Suppressor macrophage treated with lipopolysaccharide for 4 hours (primary cell): ENCODE measurements around the gene SALL1.
A peak's percentile ranks its signal among the peaks of the same experiment; 100 is the strongest.

Experiments used
- DNase-seq: peaks from one replicate; pipeline ENCODE4 v3.0.0-alpha.2; 2020

The SALL1 gene

DNA sequence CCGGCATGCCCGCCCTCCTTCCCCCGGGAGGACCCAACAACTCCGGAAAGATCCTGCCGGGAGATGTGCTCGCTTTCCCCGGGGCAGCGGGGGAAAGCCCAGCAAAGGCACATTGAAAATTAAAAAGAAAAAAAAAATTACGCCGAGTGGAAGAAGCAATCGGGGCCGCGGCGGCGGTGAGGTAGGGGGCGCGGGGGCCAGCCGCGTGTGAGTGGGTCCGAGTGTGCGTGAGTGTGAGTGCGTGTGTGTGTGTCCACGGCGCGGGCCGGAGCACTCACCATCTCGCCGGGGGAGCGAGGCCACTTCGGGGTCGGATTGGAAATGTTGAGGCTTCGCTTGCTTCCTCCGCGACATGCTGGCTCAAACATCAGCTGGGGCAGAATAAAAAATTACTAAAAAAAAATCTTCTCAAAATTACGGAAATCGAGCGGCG lies at the start of gene SALL1:
TSS of gene SALL1 (minus strand) at position 383 of the 433 bp plus-strand sequence. CDS start at position 354, 29 bp downstream.
- no peak for DNase-seq

DNA sequence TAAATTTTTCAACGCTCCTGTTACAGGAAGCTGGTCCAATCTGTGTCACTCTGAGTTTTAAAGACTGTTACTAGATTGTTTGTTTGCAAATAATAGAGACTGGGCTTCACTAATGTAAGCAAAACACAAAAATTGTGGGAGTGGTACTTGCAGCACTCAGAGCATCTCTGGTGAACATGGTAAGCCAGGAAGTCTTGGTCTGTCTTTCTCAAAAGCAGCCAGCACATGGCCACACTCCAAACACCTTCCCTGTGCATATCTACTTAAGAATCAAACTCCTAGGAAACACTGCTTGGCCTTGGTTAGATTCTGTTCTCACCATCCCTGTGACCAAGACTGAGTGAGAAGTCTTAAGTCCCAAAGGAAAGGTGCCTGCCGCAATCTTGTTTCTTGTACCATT lies 49.7 kb upstream of the SALL1 start:
- no peak for DNase-seq

DNA sequence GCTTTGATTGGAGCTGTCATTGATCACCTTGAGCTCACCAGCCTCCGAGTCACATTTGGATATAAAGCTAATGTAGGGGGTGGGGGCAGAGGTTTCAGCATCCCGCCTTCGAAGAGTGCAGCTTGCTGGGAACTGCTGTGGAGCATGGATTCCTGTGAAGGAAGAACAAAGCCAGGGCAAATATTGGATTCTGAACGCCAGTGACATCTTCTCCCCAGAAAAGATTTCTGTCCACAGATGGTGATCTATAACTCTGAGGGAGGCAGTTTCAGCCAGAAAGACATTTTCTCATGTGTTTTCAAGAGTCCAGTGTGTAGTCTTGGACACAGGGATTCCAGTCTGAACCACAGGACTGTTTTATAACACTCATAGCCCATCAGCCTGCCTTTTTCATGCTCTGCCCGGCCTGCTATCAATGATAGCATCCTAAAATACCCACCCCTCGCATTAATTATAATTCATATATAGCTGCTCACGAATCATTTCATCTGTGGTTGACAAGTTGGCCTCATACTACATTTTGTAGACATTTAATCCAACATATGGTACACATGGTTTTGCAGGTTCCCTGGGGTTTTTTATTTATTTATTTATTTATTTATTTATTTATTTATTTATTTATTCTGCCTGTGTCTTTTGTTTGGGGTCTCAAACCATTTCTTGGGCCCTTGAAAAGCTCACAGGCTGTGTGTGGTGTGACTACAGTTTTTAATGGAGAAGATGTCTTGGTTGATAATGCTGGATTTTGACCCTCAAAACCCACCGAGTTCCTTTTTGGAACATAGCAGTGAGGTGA lies 47.1 kb upstream of the SALL1 start:
- DNase-seq = no peak

DNA sequence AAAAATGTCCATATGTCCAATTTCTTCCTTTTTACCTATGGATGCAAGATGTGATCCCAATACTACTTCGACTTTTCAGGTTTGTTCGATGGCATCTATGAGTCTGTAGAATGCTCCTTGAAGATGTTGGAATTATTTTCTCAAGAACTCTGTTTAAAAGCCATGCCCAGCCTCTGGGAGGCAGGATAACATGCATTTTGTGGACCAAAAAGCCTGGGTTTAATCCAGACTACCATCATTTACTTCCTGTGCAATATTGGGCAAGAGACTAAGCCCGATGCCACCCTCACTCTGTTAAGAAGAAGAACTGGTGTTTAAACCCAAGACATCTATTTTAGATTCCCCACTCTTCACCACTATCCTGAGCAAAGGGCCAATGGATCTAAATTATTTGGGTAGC lies 42.8 kb upstream of the SALL1 start:
- no peak for DNase-seq

DNA sequence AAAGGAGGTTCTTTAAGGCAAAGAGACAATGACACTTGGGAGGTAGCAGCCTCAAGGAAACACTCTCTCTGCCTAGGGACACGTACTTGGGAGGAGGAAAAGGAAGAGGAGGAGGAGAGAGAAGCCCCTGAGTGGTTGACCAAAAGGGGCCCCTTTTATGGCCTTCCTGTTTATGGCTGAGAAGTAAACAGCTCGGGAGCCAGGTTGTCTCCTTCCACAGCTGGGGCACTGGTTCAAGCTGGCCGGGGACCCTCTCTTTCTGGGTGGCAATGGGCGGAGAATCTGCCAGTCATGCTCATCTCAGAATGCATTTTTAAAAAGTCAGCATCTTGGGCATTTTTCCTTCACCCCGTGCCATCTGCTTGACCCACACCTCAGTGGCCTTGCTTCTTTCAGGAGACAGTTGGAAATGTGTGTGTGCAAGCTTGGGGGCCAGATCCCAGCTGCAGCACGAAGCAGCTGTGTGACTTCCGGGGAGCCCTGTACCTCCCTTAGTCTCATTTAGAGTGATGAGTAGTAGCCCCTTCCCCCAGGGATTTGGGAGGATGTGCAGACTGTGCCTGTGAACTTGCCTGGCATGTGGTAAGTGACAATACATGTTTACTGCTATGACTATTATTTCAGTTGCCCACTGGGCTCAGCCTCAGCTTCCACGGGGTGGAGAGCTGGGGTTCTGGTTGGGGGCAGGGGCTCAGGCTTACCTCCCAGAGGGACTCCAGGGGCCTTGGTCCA lies 33.8 kb upstream of the SALL1 start:
- no peak for DNase-seq

DNA sequence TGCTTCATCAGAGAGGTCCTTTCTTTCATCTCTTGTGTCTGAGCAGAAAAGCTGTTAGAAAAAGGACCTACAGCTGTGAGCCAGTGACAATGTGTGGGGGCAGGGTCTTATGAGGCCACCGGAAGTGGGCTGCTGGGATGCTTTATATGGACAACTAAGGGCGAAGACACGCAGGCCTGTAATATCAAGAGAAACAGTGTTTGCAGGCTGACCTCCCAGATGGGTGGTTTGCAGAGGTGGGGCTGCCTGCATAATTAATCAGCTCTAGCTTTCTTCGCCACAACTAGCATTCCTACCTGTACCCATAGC lies 30.4 kb upstream of the SALL1 start:
- no peak for DNase-seq

DNA sequence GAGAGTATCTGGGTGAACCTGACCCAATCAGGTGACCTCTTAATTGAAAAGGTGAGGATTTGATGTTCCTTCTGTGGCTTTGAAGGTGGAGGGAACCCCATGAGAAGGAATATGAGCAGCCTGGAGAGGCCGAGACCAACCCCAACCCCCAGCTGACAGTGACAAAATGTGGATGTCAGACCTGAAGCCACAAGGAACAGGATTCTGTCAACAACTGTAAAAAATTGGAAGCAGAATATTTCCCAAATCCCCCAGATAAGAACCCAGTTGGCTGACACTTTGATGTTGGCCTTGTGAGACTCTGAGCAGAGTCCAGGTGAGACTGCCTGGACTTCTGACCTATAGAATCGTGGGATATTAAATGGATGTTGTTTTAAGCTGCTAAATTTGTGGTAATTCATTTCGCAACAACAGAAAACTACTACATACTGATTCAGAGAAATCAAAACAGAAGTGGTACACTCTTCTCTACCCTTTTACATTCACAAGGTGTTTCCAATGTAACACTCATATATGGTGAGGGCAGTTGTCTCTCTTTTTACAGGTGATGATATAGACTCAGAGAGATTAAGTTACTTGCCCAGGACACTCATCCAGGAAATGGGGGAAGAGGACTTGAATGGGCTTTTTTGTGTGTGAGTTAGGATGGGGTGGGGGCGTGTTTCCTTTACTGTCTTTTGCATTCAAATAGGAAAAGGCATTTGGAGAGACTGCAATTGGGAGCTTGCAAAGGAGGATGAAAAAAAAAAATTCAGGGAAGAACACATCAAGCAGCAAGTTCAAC lies 29.8 kb upstream of the SALL1 start:
- no peak for DNase-seq

DNA sequence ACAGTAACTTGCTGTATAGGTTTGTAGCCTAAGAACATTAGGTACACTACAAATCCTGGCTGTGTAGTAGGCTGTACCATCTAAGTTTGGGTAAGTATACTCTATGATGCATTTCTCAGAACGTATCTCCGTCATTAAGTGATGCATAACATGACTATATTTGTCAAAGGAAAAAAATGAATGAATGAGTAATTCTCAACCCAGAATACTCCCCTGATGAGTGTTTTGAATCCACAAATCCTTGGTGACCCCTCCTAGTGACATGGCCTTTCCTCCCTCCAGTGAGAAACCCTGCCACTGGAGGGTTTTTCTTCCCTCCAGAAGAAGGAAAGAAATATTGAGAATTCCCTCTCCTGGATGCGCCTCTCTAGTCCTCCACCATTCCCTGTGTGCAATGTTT lies 24.0 kb upstream of the SALL1 start:
- no peak for DNase-seq

DNA sequence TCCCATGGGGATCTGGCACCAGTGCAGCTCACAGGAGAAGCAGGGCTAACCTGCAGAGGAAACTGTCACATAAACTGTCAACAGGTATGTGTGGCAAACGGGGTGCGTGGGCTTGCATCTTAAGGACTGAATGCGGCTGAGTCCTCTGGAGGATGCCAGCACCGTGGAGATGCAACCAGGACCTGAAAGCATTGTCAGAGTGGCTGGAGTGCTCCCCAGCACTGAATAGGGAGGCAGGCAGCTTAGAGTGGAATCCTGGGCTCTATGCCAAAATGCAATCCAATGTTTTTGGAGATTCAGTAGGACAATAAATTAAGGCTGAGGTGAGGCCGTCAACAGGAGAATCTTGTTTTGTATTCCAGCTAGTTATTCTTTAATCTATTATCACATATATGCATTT lies 21.3 kb upstream of the SALL1 start:
- no peak for DNase-seq

DNA sequence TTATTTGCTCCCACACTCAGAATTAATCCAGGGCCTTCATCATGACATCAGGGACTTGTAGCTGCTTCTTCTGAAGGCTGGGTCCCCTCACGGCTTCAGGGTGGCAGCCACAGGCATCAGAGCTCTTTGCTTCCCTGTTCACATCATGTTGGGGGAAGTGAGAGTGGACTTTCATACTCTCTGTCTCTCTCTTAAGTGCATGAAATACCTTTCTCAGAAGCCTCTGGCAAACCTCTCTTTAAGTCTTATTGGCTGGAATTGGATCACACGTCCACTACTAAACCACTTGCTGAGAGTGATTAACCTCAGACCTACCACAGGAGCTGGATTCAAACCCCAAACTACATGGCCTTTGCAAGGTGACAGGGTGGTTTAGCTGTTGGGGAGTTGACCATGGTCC lies 17.7 kb upstream of the SALL1 start:
- DNase-seq = no peak

DNA sequence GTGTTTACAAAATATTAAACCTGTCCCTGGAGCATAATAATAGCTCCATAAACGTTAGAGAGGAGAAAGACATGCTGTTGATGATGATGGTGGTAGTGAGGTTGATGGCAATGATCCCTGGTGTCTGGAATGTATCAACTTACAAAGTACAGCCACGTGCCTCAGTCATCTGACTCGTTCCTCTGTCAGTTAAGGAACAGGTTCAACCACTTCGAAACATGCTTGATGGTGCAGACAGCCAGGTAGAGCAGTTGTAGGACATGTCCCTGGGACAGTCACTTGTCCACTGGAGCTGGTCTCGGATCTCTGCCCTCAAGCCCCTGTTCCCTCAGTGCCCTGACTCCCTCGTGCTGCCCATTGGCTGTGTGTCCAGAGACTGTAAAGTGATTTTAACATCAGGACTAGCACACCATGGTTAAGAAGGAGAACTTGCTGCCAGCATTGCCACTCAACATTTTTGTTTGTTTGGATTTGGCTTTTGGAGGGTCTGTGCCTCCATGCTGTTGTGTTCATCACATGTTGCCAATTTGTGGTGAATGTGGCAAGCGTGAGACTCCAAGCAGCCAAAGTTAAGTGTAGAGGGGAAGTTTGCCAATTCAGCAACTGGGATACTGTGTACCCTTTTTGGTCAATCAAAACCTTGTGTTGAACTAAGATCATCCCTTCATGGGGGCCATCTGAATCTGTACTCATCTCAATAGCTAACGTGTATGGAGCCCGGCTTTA lies 16.3 kb upstream of the SALL1 start:
- no peak for DNase-seq

DNA sequence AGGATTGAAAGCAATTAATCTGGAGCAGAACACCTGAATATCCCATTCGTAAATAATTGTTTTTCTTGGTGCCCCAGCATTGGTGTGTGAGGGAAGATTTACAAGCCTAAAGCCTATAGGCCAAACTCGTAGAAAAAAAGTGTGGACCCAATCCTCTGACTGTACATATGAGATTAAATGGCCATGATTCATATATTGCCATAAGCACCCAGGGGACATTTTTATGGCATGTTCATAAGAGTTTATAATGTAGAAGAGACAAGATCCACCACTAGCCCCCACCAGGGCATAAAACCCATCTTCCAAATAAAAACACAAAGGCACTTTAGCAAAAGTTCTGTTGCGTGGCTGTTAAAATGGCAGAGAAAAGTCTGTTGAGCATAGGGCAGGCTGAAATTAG lies 15.5 kb upstream of the SALL1 start:
- DNase-seq = no peak

DNA sequence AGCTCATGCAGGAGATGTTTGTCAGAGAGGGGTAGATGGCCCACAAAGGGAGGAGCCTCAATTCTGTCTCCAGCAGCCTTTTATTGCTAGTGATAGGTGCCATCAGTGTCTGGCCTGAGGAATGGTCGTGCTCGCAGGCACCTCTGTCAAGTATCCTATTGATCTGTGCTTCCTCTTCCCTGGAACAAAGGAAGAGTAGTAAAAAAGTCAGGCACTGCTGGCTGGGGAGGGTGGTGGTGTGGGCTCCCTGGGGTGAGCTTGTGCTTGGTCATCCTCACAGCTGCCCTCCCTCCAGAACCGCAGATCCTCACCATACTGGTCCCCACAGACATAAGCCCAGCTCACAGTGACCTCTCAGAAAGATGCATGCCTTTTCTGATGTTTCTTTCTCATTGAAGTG lies 15.0 kb upstream of the SALL1 start:
- no peak for DNase-seq

DNA sequence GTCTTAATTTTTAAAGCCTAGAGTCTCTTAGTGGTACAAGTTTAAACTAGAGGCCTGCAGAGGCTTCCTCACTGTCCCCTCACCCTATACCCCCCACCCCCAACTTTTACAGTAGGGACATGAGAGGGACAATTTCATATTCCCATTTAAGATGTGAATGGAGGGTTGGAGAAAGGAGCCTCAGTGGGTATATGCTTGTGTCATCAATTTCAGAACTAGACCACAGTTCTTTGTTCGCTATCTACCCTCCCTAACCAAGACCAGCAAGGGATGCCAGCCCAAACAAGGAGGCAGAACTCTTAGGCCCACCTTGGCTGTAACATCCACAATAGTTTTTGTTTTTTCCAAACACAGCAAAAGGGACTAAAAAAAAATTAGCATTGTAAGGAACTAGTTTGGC lies 14.0 kb upstream of the SALL1 start:
- no peak for DNase-seq

DNA sequence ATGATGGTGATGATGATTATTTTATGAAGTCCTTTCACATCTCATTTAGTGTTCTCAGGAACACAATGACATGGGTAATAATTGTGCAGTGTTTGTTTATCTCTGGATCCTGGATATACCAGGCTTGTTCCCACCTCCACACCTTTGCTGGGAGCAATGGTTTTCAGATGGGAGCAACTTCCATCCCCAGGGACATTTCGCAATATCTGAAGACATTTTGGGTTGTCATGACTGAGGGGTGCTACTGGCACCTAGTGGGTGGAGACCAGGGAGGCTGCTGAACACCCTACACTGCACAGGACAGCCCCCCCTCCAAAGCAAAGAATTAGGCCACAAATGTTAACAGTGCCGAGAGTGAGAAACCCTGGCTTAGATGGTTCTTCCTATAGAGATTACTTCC lies 13.5 kb upstream of the SALL1 start:
- no peak for DNase-seq

DNA sequence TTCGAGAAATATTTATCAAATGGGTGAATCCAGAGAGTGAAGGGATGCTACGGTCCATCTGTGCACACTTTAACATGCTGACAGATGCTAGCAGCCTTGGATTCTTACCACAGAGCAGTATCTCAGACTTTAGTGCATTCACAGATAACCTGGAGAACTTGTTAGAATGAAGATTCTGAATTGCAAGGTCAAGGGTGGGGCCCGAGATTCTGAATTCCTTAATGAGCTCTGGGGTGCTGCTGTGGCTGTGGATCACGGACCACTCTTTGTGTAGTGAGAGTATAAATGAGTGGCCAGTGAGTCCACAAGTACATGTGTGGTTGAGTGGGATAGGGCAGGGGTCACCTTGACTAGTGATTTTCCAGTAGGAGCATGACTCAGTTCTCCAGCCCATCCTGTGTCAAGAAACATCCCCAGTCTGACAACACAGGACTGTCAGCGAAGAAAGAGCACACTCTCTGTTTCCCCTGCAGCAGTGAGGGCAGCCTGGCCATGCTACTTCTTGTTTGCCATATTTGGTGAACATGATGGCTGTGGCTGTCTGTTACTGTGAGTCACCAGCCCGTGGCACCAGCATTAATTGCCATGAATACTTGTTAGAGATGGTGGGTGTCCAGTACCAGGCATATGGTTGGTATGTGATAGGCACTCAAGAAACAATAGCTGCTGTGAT lies 13.0 kb upstream of the SALL1 start:
- DNase-seq = no peak

DNA sequence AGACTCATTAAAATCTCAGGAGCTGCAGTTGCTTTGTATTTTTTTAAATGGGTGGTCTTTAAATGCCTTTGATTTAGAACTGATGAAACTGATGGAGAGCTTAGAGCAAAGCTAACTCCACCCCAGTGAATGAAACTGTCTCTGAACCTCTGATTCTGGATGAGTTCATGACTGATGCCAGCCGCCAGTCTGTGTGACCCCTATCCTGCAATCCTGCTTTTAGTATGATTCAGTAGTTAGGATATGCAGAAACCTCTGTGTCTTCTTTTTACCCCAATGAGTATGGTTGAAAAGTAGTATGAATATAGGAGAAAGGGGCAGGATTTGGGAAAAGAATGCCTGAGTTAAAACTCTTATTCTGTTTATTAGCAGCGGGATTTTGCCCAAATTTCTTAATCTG lies 12.3 kb upstream of the SALL1 start:
- DNase-seq = no peak

DNA sequence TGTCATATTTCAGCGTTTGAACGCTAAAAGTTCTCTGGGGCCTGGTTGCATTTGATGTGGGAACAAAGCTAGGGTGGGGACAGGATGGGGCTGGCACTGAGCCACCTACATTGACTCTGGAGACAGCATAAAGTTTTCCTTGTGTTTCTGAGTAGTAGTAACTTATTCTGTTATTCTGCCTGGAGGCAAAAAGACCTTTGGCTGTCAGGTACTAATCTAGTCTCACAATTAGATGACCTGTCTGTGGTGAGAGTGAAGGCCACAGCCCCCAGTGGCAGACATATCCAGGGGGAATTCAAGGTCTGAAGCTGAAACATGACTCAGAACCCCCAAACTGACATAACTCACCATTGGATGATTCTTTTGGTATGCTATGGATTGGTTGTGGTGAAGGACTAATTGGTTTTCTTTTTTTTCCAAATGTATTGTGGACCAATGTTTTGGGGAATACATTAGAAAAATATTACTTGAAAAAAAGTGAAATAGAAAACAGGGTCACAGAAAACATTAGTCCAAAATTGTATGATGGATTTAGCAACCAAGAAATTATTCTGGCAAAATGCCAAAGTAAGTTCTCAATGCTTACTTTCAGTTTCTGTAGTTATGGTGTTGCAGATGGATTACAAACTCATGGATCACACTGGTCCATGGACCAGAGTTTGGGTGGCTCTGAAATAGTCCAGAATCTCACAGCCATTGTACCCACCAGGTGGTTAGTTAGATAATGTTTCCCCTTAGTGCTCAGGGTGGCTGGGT lies 10.5 kb upstream of the SALL1 start:
- DNase-seq = peak; percentile 9

DNA sequence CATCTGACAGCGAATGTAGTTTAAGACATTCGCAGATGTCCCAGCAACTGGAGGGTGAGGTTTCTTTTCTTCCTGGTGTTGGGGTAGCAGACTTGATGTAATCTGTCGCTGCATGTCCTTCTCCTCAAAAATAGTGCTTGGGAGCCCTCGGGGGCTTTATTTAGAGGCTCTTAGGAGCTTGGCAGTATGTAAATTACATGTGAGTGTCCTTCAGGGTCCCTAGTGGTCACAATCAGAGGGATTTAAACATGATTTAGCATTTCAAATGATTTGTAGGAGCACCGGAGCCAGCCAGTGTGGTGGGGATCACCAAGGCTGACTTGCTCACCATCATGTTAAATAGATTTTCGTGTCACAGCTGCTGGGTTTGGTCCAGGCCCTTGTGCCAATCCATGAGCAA lies 8.8 kb upstream of the SALL1 start:
- no peak for DNase-seq

DNA sequence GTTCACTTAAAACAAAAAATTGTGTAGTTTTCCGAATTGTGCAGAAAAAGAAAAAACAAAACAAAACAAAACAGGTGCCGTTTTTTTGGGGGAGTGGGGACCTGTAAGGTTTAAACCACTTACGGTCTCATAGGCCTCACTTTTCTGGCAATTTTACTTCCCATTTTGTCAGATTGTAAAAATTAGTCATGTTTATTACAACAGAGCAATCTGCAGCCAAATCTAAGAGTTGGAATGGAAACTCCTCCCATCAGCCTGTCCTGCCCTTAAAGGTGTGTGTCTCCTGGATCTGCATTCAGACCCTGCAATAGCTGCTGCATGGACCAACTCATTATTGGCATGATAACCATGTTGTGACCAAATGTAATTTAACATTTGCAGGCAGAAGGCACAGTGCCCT lies 8.2 kb upstream of the SALL1 start:
- DNase-seq = no peak

DNA sequence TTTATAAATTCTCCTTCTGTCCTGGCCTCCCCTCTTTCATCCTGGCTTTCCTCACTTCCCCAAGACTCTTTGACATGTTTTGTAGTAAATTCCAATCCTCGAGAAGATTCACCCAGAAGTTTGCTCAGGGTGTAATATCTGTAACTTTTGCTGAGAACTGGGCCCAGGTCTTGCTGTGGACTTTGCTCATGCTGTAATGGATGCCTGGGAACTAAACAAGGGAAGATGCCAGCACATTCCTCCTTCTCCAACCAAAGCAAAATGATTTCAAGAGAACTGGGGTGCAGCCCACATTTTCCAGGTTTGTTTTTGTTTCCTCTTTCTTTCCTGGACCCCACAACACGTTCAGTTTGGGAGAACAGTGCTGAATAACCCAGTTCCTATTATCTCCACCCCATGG lies 6.6 kb upstream of the SALL1 start:
- no peak for DNase-seq

DNA sequence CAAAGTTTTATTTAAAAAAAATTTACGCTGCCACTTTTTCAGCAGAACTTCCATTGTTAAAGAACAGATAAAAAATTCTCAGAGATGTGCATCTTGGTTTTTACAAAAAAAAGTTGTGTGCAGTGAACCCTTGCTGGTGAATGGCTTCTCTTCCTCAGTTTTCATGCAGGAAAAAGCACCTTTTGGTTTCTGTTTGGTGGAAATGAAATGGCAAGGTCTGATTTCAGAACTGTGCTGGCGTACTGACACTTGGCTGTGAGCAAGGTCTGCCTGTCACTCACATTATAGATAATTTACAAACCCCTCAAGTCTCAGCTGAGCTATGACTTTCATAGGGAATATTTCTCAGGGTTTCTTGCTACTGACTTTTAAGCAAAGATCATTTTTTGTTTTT lies 5.7 kb upstream of the SALL1 start:
- no peak for DNase-seq
